Esophagus muscularis mucosa (tissue), 4 donors: Measurements from ENCODE around the gene LTK. TPM values are rescaled to one million over a fixed set of nuclear protein-coding genes. Genes with fewer than 3 reads are reported as not detected.

Source experiments
- DNase-seq: peaks from one replicate; pipeline ENCODE4 v3.0.0-alpha.2; 2017; ENCODE audit errors: extremely low spot score
- H3K27ac ChIP-seq, 4 donors: fragments of 200-600 bp; sonication (generic); replicated peaks in 1 of 4; 1 replicate in 3 of 4; 2 replicates in 1 of 4; pipeline ENCODE4 v1.5.1; 2016 to 2019; ENCODE audit warnings: mild to moderate bottlenecking in 1 of 4
- H3K27me3 ChIP-seq, 4 donors: fragments of 200-600 bp; sonication (generic); one replicate each; pipeline versions ENCODE4 v1.5.1 to v1.6.0; 2016 to 2019
- H3K36me3 ChIP-seq, 4 donors: fragments of 200-600 bp; sonication (generic); one replicate each; pipeline ENCODE4 v1.5.1; 2016 to 2019
- H3K4me1 ChIP-seq, 4 donors: fragments of 200-600 bp; sonication (generic); one replicate each; pipeline ENCODE4 v1.5.1; 2016 to 2019
- H3K4me3 ChIP-seq, 4 donors: fragments of 200-600 bp; sonication (generic); 1 replicate in 2 of 4; 2 replicates in 2 of 4; pipeline ENCODE4 v1.5.1; 2016 to 2019; ENCODE audit warnings: mild to moderate bottlenecking in 4 of 4, moderate library complexity in 1 of 4
- H3K9me3 ChIP-seq, 4 donors: fragments of 200-600 bp; sonication (generic); 1 replicate in 3 of 4; 2 replicates in 1 of 4; pipeline ENCODE4 v1.5.1; 2016 to 2019
- CTCF ChIP-seq, 3 experiments: fragments of 200-600 bp in 2 of 3; fragments of 450-650 bp in 1 of 3; sonication (generic) in 2 of 3; IDR thresholded peaks; one replicate each; pipeline ENCODE4 v1.5.1; 2017 to 2019; ENCODE audit warnings: antibody characterized with exemption in 3 of 3, mild to moderate bottlenecking in 2 of 3, moderate library complexity in 1 of 3
- EP300 ChIP-seq: sonication (generic); formaldehyde crosslinking; IDR thresholded peaks from one replicate; pipeline ENCODE4 v1.6.1; 2017; ENCODE audit warnings: antibody characterized with exemption
- POLR2A ChIP-seq: fragments of 450-650 bp; IDR thresholded peaks from one replicate; pipeline ENCODE4 v1.6.1; 2017; ENCODE audit warnings: antibody characterized with exemption, moderate library complexity, mild to moderate bottlenecking, low read depth
- POLR2AphosphoS5 ChIP-seq, 2 donors: sonication (generic); formaldehyde crosslinking; IDR thresholded peaks; one replicate each; pipeline ENCODE4 v1.6.1; 2017; ENCODE audit warnings: antibody characterized with exemption in 2 of 2
- WGBS: methylation state at CpG from one replicate; pipeline ENCODE4 v1.1.5; 2018; 5-methylcytosine and 5-hydroxymethylcytosine counted together
- intact Hi-C: fragments of 100-400 bp; cut with DNase I; formaldehyde crosslinking; loops from one replicate; pipeline ENCODE4 v1.15.1; 2023
- total RNA-seq, 4 donors: library from RNA; depleted of rRNA; stranded (reverse); fragments of >200 nt; gene quantifications; one replicate each; pipeline versions ENCODE4 v1.1.0 to v1.2.1, GENCODE V29; 2016

The LTK gene
- total RNA-seq, 4 donors from 2014 or later: 0.33 to 2.4 (median 0.69) TPM; not detected in 1

- TF ChIP-seq CTCF (IDR thresholded peaks at IDR 0.05): no peak
- TF ChIP-seq POLR2AphosphoS5 (IDR thresholded peaks at IDR 0.05): no peak
- TF ChIP-seq POLR2A: no peak
- no peak for TF ChIP-seq EP300
- 81% methylated on average over 1 of the region's 1 CpG for WGBS
Measured at GRCh38 chr15:41553731-41554130, 40.1 kb upstream of the LTK start.

GRCh38 chr15:41550066-41550775 is 36.6 kb upstream of the LTK start:
- no peak overlapping the region for H3K27ac ChIP-seq
- intact Hi-C loops: loop anchor here (10.0 kb wide), 1 partner anchor 265 kb away; no protein-coding TSS in a partner anchor
- DNase-seq: no peak
- H3K4me1 ChIP-seq: no peaks in the 10 kb centered on the region
- 93% methylated on average over 9 of the region's 9 CpGs for WGBS
- TF ChIP-seq POLR2AphosphoS5 (IDR thresholded peaks at IDR 0.05) (no peak), POLR2A (no peak), EP300 (no peak), CTCF (IDR thresholded peaks at IDR 0.05) (no peak)
- H3K4me3 ChIP-seq: no peak overlapping the region
- H3K27me3 ChIP-seq: no peaks in the 10 kb centered on the region
- H3K9me3 ChIP-seq: no peaks in the 10 kb centered on the region
- H3K36me3 ChIP-seq: no peaks in the 10 kb centered on the region

More at GRCh38 chr15:41553731-41554130, 40.1 kb upstream of the LTK start:
- intact Hi-C loops: loop anchor here (10.0 kb wide), 1 partner anchor 261 kb away; no protein-coding TSS in a partner anchor
- Histone ChIP-seq H3K36me3 (no peaks in the 10 kb centered on the region), H3K4me3 (no peak overlapping the region), H3K27me3 (no peaks in the 10 kb centered on the region), H3K4me1 (peaks cover 10 to 14% (median 13%) of the 10 kb centered on the region in 4 donors), H3K9me3 (no peaks in the 10 kb centered on the region), H3K27ac (no peak overlapping the region)
- no peak for DNase-seq

GRCh38 chr15:41546851-41547786 is 33.5 kb upstream of the LTK start:
- H3K27me3 ChIP-seq: no peaks in the 10 kb centered on the region
- intact Hi-C loops: no loop called here
- no peak for TF ChIP-seq EP300

GRCh38 chr15:41545218-41545617 is 31.6 kb upstream of the LTK start:
- no peak for TF ChIP-seq POLR2A
- TF ChIP-seq CTCF (IDR thresholded peaks at IDR 0.05): no peak
- no peak for TF ChIP-seq POLR2AphosphoS5 (IDR thresholded peaks at IDR 0.05)
- TF ChIP-seq EP300: no peak
- no peaks in the 10 kb centered on the region for H3K9me3 ChIP-seq
- no peak overlapping the region for H3K27ac ChIP-seq
- H3K27me3 ChIP-seq: no peaks in the 10 kb centered on the region
- H3K36me3 ChIP-seq: no peaks in the 10 kb centered on the region
- H3K4me1 ChIP-seq: peaks cover 9 to 19% (median 16%) of the 10 kb centered on the region in 4 donors
- DNase-seq: no peak
- no peak overlapping the region for H3K4me3 ChIP-seq
- intact Hi-C loops: no loop called here
- 88% methylated on average over 3 of the region's 3 CpGs for WGBS

More at GRCh38 chr15:41546851-41547786, 33.5 kb upstream of the LTK start:
- no peaks in the 10 kb centered on the region for H3K9me3 ChIP-seq
- 84% methylated on average over 13 of the region's 13 CpGs for WGBS
- H3K27ac ChIP-seq: no peak overlapping the region
- no peaks in the 10 kb centered on the region for H3K36me3 ChIP-seq
- H3K4me1 ChIP-seq: peaks cover 9 to 19% (median 16%) of the 10 kb centered on the region in 4 donors
- no peak overlapping the region for H3K4me3 ChIP-seq
- no peak for DNase-seq

- H3K4me3 ChIP-seq: peak overlapping the region; percentile 74 to 99 (median 82)
- H3K27ac ChIP-seq: peak overlapping the region; percentile 72 to 80 (median 76)
Measured at GRCh38 chr15:41544650-41545015, 31.0 kb upstream of the LTK start.

More at GRCh38 chr15:41544650-41545015, 31.0 kb upstream of the LTK start:
- no peak for DNase-seq
- 64% methylated on average over 9 of the region's 15 CpGs for WGBS
- H3K36me3 ChIP-seq: no peaks in the 10 kb centered on the region
- H3K9me3 ChIP-seq: no peaks in the 10 kb centered on the region
- intact Hi-C loops: no loop called here
- TF ChIP-seq EP300 (no peak), POLR2AphosphoS5 (IDR thresholded peaks at IDR 0.05) (no peak)
- H3K27me3 ChIP-seq: no peaks in the 10 kb centered on the region
- peaks cover 9 to 19% (median 16%) of the 10 kb centered on the region in 4 donors for H3K4me1 ChIP-seq
